Measurements from ENCODE around the gene SEL1L2. TPM values are rescaled to one million over a fixed set of nuclear protein-coding genes. Genes with fewer than 3 reads are reported as not detected.

The SEL1L2 gene
- polyA plus RNA-seq, 2 of the 4 experiments (the other 2 are of a cell fraction), result not detected

DNA sequence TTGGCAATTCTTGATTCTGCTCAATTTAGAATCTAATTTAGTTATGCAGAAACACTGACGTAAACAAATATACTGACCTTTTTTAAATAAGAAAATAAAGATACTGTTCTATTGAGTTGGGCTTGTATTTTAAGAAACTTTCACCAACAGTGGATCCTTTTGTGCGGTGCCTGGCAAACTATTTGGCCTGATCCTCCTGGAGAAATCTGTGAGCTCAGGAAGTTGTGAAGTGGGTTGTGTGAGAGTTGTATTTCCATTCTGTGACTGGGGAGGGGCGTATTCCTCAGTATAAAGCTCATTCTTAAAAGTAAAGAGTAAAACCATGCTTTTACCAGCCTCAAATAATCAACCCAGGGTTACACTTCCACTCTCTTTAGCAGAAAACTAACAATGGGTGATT, 85.6 kb downstream of the SEL1L2 start:
- Histone ChIP-seq H3K4me3 (no peak overlapping the region), H3K4me1 (no peaks in the 10 kb centered on the region), H3K9me3 (no peaks in the 10 kb centered on the region), H3K4me2 (no peak overlapping the region), H3K27ac (no peak overlapping the region)
- WGBS (ENCODE audit: missing lambda C conversion rate), result 63% methylated on average over 3 of the region's 3 CpGs
- POLR2A ChIA-PET, result no interaction called here
- FAIRE-seq, result no peak
- no peak for ATAC-seq
- no peak for DNase-seq (ENCODE audit: low read depth in 1 of 2, low spot score in 1 of 2)
- TF ChIP-seq NR3C1 (IDR thresholded peaks at IDR 0.05), result no peak
- no peak for TF ChIP-seq NFE2L2 (conservative IDR thresholded peaks at IDR 0.05; ENCODE audit: low read length)
- TF ChIP-seq POLR2AphosphoS2 (conservative IDR thresholded peaks at IDR 0.05; ENCODE audit: low read length), result no peak
- TF ChIP-seq RNF2 (IDR thresholded peaks at IDR 0.05; ENCODE audit: borderline replicate concordance, low read depth), result no peak
- TF ChIP-seq, protein P1, sequence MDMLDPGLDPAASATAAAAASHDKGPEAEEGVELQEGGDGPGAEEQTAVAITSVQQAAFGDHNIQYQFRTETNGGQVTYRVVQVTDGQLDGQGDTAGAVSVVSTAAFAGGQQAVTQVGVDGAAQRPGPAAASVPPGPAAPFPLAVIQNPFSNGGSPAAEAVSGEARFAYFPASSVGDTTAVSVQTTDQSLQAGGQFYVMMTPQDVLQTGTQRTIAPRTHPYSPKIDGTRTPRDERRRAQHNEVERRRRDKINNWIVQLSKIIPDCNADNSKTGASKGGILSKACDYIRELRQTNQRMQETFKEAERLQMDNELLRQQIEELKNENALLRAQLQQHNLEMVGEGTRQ (IDR thresholded peaks at IDR 0.05), result no peak
- TF ChIP-seq RCOR1 (IDR thresholded peaks at IDR 0.05; ENCODE audit: low read depth, low read length), result no peak
- TF ChIP-seq FOSL2 (IDR thresholded peaks at IDR 0.05), result no peak
- no peak for TF ChIP-seq FOSL2 (CRISPR knock-in tag; IDR thresholded peaks at IDR 0.05)
- TF ChIP-seq CEBPB (IDR thresholded peaks at IDR 0.05), result no peak
- CTCF ChIA-PET, result no interaction called here

DNA sequence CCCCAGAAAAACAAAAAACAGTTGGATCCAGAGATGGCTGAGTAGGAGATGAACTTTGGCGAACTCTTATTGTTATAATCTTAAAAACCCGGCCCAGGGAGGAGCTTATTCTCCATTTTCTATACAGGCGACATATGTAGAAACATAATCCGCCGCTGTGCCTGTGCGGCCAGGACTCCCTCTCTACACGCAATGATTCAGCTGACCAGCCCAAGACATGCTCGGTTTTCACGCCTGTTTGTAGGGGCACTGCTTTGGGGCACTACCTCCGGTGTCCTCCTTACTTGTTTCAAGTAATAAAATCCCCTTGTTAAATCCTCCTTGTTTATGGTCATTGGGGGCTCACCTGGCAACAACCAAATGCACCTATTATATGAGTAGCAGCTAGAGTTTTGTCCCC, 89.9 kb downstream of the SEL1L2 start:
- no peak overlapping the region for H3K27ac ChIP-seq
- CTCF ChIA-PET, result interaction anchor here (1.4 to 1.7 kb wide), 2 partner anchors 10 to 154 kb away, joined by 3 to 4 read pairs; no protein-coding TSS in a partner anchor
- no peak for ATAC-seq
- no peak overlapping the region for H3K4me2 ChIP-seq
- H3K9me3 ChIP-seq, result no peaks in the 10 kb centered on the region
- FAIRE-seq, result no peak
- no peak for DNase-seq (ENCODE audit: low read depth in 1 of 2, low spot score in 1 of 2)
- WGBS (ENCODE audit: missing lambda C conversion rate), result 70% methylated on average over 10 of the region's 10 CpGs
- TF ChIP-seq, protein P2, sequence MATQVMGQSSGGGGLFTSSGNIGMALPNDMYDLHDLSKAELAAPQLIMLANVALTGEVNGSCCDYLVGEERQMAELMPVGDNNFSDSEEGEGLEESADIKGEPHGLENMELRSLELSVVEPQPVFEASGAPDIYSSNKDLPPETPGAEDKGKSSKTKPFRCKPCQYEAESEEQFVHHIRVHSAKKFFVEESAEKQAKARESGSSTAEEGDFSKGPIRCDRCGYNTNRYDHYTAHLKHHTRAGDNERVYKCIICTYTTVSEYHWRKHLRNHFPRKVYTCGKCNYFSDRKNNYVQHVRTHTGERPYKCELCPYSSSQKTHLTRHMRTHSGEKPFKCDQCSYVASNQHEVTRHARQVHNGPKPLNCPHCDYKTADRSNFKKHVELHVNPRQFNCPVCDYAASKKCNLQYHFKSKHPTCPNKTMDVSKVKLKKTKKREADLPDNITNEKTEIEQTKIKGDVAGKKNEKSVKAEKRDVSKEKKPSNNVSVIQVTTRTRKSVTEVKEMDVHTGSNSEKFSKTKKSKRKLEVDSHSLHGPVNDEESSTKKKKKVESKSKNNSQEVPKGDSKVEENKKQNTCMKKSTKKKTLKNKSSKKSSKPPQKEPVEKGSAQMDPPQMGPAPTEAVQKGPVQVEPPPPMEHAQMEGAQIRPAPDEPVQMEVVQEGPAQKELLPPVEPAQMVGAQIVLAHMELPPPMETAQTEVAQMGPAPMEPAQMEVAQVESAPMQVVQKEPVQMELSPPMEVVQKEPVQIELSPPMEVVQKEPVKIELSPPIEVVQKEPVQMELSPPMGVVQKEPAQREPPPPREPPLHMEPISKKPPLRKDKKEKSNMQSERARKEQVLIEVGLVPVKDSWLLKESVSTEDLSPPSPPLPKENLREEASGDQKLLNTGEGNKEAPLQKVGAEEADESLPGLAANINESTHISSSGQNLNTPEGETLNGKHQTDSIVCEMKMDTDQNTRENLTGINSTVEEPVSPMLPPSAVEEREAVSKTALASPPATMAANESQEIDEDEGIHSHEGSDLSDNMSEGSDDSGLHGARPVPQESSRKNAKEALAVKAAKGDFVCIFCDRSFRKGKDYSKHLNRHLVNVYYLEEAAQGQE (IDR thresholded peaks at IDR 0.05), result no peak
- no peak for TF ChIP-seq SMC3 (IDR thresholded peaks at IDR 0.05)
- TF ChIP-seq, protein P1 (IDR thresholded peaks at IDR 0.05), result no peak
- no peak for TF ChIP-seq HOXB5 (CRISPR knock-in tag; IDR thresholded peaks at IDR 0.05)
- TF ChIP-seq, protein P3, sequence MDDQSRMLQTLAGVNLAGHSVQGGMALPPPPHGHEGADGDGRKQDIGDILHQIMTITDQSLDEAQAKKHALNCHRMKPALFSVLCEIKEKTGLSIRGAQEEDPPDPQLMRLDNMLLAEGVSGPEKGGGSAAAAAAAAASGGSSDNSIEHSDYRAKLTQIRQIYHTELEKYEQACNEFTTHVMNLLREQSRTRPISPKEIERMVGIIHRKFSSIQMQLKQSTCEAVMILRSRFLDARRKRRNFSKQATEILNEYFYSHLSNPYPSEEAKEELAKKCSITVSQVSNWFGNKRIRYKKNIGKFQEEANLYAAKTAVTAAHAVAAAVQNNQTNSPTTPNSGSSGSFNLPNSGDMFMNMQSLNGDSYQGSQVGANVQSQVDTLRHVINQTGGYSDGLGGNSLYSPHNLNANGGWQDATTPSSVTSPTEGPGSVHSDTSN (IDR thresholded peaks at IDR 0.05), result no peak
- TF ChIP-seq JUN (IDR thresholded peaks at IDR 0.05), result no peak
- TF ChIP-seq EP300 (IDR thresholded peaks at IDR 0.05), result no peak
- TF ChIP-seq TP53 (CRISPR knock-in tag; IDR thresholded peaks at IDR 0.05), result no peak
- TF ChIP-seq KDM1A (IDR thresholded peaks at IDR 0.05; ENCODE audit: low read depth), result no peak
- TF ChIP-seq ESRRA (IDR thresholded peaks at IDR 0.05; ENCODE audit: borderline replicate concordance, low read length), result no peak
- TF ChIP-seq, protein P4, sequence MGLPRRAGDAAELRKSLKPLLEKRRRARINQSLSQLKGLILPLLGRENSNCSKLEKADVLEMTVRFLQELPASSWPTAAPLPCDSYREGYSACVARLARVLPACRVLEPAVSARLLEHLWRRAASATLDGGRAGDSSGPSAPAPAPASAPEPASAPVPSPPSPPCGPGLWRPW (IDR thresholded peaks at IDR 0.05), result no peak
- no peak for TF ChIP-seq RNF2 (IDR thresholded peaks at IDR 0.05; ENCODE audit: borderline replicate concordance, low read depth)
- TF ChIP-seq ZNF302 (CRISPR knock-in tag; IDR thresholded peaks at IDR 0.05), result no peak
- TF ChIP-seq, protein P5, sequence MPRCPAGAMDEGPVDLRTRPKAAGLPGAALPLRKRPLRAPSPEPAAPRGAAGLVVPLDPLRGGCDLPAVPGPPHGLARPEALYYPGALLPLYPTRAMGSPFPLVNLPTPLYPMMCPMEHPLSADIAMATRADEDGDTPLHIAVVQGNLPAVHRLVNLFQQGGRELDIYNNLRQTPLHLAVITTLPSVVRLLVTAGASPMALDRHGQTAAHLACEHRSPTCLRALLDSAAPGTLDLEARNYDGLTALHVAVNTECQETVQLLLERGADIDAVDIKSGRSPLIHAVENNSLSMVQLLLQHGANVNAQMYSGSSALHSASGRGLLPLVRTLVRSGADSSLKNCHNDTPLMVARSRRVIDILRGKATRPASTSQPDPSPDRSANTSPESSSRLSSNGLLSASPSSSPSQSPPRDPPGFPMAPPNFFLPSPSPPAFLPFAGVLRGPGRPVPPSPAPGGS (IDR thresholded peaks at IDR 0.05), result no peak
- no peak for TF ChIP-seq NPAS2 (CRISPR knock-in tag; IDR thresholded peaks at IDR 0.05; ENCODE audit: borderline replicate concordance)
- POLR2A ChIA-PET, result no interaction called here
- no peaks in the 10 kb centered on the region for H3K4me1 ChIP-seq
- H3K4me3 ChIP-seq, result no peak overlapping the region
